T-helper 2 cell treated with Interferon-gamma antibody and Interleukin-4, amounts not matched to agents 5 μg/mL and 100 μg/mL, for 36 hours (primary cell): ENCODE measurements around the gene UGT1A6.

Source experiments
- DNase-seq: peaks from one replicate; pipeline ENCODE4 v3.0.0; 2021; ENCODE audit warnings: low spot score
- H3K27ac Mint-ChIP-seq: one replicate; pipeline ENCODE4 v1.8.0; 2021; ENCODE audit warnings: mild to moderate bottlenecking, mixed read lengths
- H3K27me3 Mint-ChIP-seq: one replicate; pipeline ENCODE4 v1.8.0; 2021; ENCODE audit warnings: low read depth, mixed read lengths
- H3K36me3 Mint-ChIP-seq: one replicate; pipeline ENCODE4 v1.8.0; 2021; ENCODE audit warnings: low read depth, mixed read lengths
- H3K4me1 Mint-ChIP-seq: one replicate; pipeline ENCODE4 v1.8.0; 2021; ENCODE audit warnings: low read depth, mixed read lengths
- H3K4me3 Mint-ChIP-seq: one replicate; pipeline ENCODE4 v1.8.0; 2022; ENCODE audit warnings: mild to moderate bottlenecking, moderate library complexity, mixed read lengths
- H3K9me3 Mint-ChIP-seq: one replicate; pipeline ENCODE4 v1.8.0; 2021; ENCODE audit warnings: mixed read lengths

Gene UGT1A6

GRCh38 chr2:233673896-233674295 lies 18.8 kb upstream of the UGT1A6 start:
- H3K4me3 Mint-ChIP-seq, result no peak overlapping the region
- no peaks in the 10 kb centered on the region for H3K9me3 Mint-ChIP-seq
- no peaks in the 10 kb centered on the region for H3K4me1 Mint-ChIP-seq
- no peaks in the 10 kb centered on the region for H3K36me3 Mint-ChIP-seq
- H3K27ac Mint-ChIP-seq, result no peak overlapping the region
- H3K27me3 Mint-ChIP-seq, result peaks cover 5% of the 10 kb centered on the region
- DNase-seq, result no peak

GRCh38 chr2:233674314-233674713 lies 18.4 kb upstream of the UGT1A6 start:
- no peak overlapping the region for H3K4me3 Mint-ChIP-seq

GRCh38 chr2:233674995-233675394 lies 17.7 kb upstream of the UGT1A6 start:
- H3K27me3 Mint-ChIP-seq, result peaks cover 9% of the 10 kb centered on the region
- no peak for DNase-seq
- no peak overlapping the region for H3K27ac Mint-ChIP-seq
- no peak overlapping the region for H3K4me3 Mint-ChIP-seq
- no peaks in the 10 kb centered on the region for H3K9me3 Mint-ChIP-seq
- H3K4me1 Mint-ChIP-seq, result no peaks in the 10 kb centered on the region
- no peaks in the 10 kb centered on the region for H3K36me3 Mint-ChIP-seq

More at GRCh38 chr2:233674314-233674713, 18.4 kb upstream of the UGT1A6 start:
- H3K4me1 Mint-ChIP-seq, result no peaks in the 10 kb centered on the region
- H3K9me3 Mint-ChIP-seq, result no peaks in the 10 kb centered on the region
- no peak for DNase-seq
- H3K27ac Mint-ChIP-seq, result no peak overlapping the region
- H3K27me3 Mint-ChIP-seq, result peaks cover 5% of the 10 kb centered on the region
- no peaks in the 10 kb centered on the region for H3K36me3 Mint-ChIP-seq

GRCh38 chr2:233676046-233676445 lies 16.6 kb upstream of the UGT1A6 start:
- Mint-ChIP-seq H3K27ac (no peak overlapping the region), H3K4me3 (no peak overlapping the region)

GRCh38 chr2:233679196-233679595 lies 13.5 kb upstream of the UGT1A6 start:
- H3K4me3 Mint-ChIP-seq, result no peak overlapping the region
- no peaks in the 10 kb centered on the region for H3K36me3 Mint-ChIP-seq
- H3K27me3 Mint-ChIP-seq, result peaks cover 9% of the 10 kb centered on the region
- H3K27ac Mint-ChIP-seq, result no peak overlapping the region
- DNase-seq, result no peak
- no peaks in the 10 kb centered on the region for H3K4me1 Mint-ChIP-seq
- no peaks in the 10 kb centered on the region for H3K9me3 Mint-ChIP-seq

More at GRCh38 chr2:233676046-233676445, 16.6 kb upstream of the UGT1A6 start:
- Mint-ChIP-seq H3K4me1 (no peaks in the 10 kb centered on the region), H3K27me3 (peaks cover 9% of the 10 kb centered on the region), H3K9me3 (no peaks in the 10 kb centered on the region), H3K36me3 (no peaks in the 10 kb centered on the region)
- no peak for DNase-seq

- H3K4me1 Mint-ChIP-seq, result no peaks in the 10 kb centered on the region
- H3K27ac Mint-ChIP-seq, result no peak overlapping the region
Observed at GRCh38 chr2:233680361-233681045, 12.2 kb upstream of the UGT1A6 start.

GRCh38 chr2:233681521-233682099 lies 11.1 kb upstream of the UGT1A6 start, which contains the start of gene UGT1A7:
Gene UGT1A7, plus strand, starts transcription at chr2:233681901. Its CDS starts 37 bp downstream, at chr2:233681938.
- no peak for DNase-seq

More at GRCh38 chr2:233680361-233681045, 12.2 kb upstream of the UGT1A6 start:
- Mint-ChIP-seq H3K9me3 (no peaks in the 10 kb centered on the region), H3K4me3 (no peak overlapping the region), H3K27me3 (peaks cover 9% of the 10 kb centered on the region), H3K36me3 (no peaks in the 10 kb centered on the region)
- DNase-seq, result no peak

GRCh38 chr2:233684640-233685039 lies 8.1 kb upstream of the UGT1A6 start:
- H3K27ac Mint-ChIP-seq, result no peak overlapping the region
- no peaks in the 10 kb centered on the region for H3K9me3 Mint-ChIP-seq
- no peaks in the 10 kb centered on the region for H3K36me3 Mint-ChIP-seq
- peaks cover 20% of the 10 kb centered on the region for H3K27me3 Mint-ChIP-seq
- no peak overlapping the region for H3K4me3 Mint-ChIP-seq
- no peaks in the 10 kb centered on the region for H3K4me1 Mint-ChIP-seq
- DNase-seq, result no peak

More at GRCh38 chr2:233681521-233682099, 11.1 kb upstream of the UGT1A6 start, which contains the start of gene UGT1A7:
- H3K36me3 Mint-ChIP-seq, result no peaks in the 10 kb centered on the region
- H3K27me3 Mint-ChIP-seq, result peaks cover 13% of the 10 kb centered on the region
- H3K4me1 Mint-ChIP-seq, result no peaks in the 10 kb centered on the region
- H3K4me3 Mint-ChIP-seq, result no peak within 1 kb of the TSS
- H3K27ac Mint-ChIP-seq, result no peak within 1 kb of the TSS
- H3K9me3 Mint-ChIP-seq, result no peaks in the 10 kb centered on the region

GRCh38 chr2:233686928-233687327 lies 5.8 kb upstream of the UGT1A6 start:
- Mint-ChIP-seq H3K4me1 (no peaks in the 10 kb centered on the region), H3K27ac (no peak overlapping the region), H3K36me3 (no peaks in the 10 kb centered on the region), H3K27me3 (peaks cover 20% of the 10 kb centered on the region), H3K9me3 (no peaks in the 10 kb centered on the region), H3K4me3 (no peak overlapping the region)
- DNase-seq, result no peak

GRCh38 chr2:233688341-233688740 lies 4.3 kb upstream of the UGT1A6 start:
- Mint-ChIP-seq H3K4me1 (no peaks in the 10 kb centered on the region), H3K27ac (no peak overlapping the region), H3K36me3 (no peaks in the 10 kb centered on the region), H3K9me3 (no peaks in the 10 kb centered on the region), H3K4me3 (no peak overlapping the region), H3K27me3 (peaks cover 20% of the 10 kb centered on the region)
- no peak for DNase-seq

- no peaks in the 10 kb centered on the region for H3K9me3 Mint-ChIP-seq
- H3K27ac Mint-ChIP-seq, result no peak overlapping the region
- peaks cover 25% of the 10 kb centered on the region for H3K27me3 Mint-ChIP-seq
- no peak overlapping the region for H3K4me3 Mint-ChIP-seq
- DNase-seq, result no peak
- no peaks in the 10 kb centered on the region for H3K36me3 Mint-ChIP-seq
- H3K4me1 Mint-ChIP-seq, result no peaks in the 10 kb centered on the region
Observed at GRCh38 chr2:233689031-233689430, 3.7 kb upstream of the UGT1A6 start.

- H3K27ac Mint-ChIP-seq, result no peak overlapping the region
- no peaks in the 10 kb centered on the region for H3K4me1 Mint-ChIP-seq
- no peak overlapping the region for H3K4me3 Mint-ChIP-seq
- no peak for DNase-seq
- peaks cover 25% of the 10 kb centered on the region for H3K27me3 Mint-ChIP-seq
- no peaks in the 10 kb centered on the region for H3K36me3 Mint-ChIP-seq
- H3K9me3 Mint-ChIP-seq, result no peaks in the 10 kb centered on the region
Observed at GRCh38 chr2:233689501-233689900, 3.2 kb upstream of the UGT1A6 start.

GRCh38 chr2:233690444-233690843 lies 2.2 kb upstream of the UGT1A6 start:
- Mint-ChIP-seq H3K27me3 (peaks cover 27% of the 10 kb centered on the region), H3K4me1 (no peaks in the 10 kb centered on the region), H3K9me3 (no peaks in the 10 kb centered on the region), H3K27ac (no peak overlapping the region), H3K4me3 (no peak overlapping the region), H3K36me3 (no peaks in the 10 kb centered on the region)
- DNase-seq, result no peak

GRCh38 chr2:233691443-233692433 lies 952 bp upstream of the UGT1A6 start:
- Mint-ChIP-seq H3K27me3 (peaks cover 23% of the 10 kb centered on the region), H3K27ac (no peak overlapping the region), H3K36me3 (no peaks in the 10 kb centered on the region), H3K4me1 (no peaks in the 10 kb centered on the region), H3K9me3 (no peaks in the 10 kb centered on the region), H3K4me3 (no peak overlapping the region)
- DNase-seq, result no peak
